Mononuclear cell (primary cell): Measurements from ENCODE around the gene DLGAP1. TPM values are rescaled to one million over a fixed set of nuclear protein-coding genes. Genes with fewer than 3 reads are reported as not detected.
"Not testable (repeated sequence)": the region's sequence is repeated elsewhere in the genome, so short reads cannot be mapped to it uniquely, and the experiment has no call there.

Experiments used
- H3K27me3 ChIP-seq: 2 replicates; pipeline ENCODE4 v1.6.0; 2011; ENCODE audit warnings: low read length, control low read depth; ENCODE audit not compliant: insufficient read depth
- H3K4me1 ChIP-seq: 2 replicates; pipeline ENCODE4 v1.5.1; 2011; ENCODE audit warnings: mild to moderate bottlenecking, low read length, control low read depth; ENCODE audit not compliant: insufficient read depth
- H3K4me3 ChIP-seq: 2 replicates; pipeline ENCODE4 v1.5.1; 2011; ENCODE audit warnings: mild to moderate bottlenecking, low read length, moderate library complexity
- H3K9me3 ChIP-seq: 2 replicates; pipeline ENCODE4 v1.5.1; 2011; ENCODE audit warnings: low read depth, mild to moderate bottlenecking, control low read depth, low read length
- total RNA-seq: library from RNA; depleted of rRNA; stranded (reverse); fragments of >200 nt; gene quantifications from one replicate; pipeline ENCODE4 v1.2.3, GENCODE V29; 2012

Gene DLGAP1
- total RNA-seq, 1 donor = 0.42 TPM

GRCh38 chr18:3485153-3486149 is 969.7 kb downstream of the DLGAP1 start:
- Histone ChIP-seq H3K27me3 (no peaks in the 10 kb centered on the region), H3K4me3 (no peak overlapping the region), H3K4me1 (no peaks in the 10 kb centered on the region), H3K9me3 (no peaks in the 10 kb centered on the region)

GRCh38 chr18:3482258-3482657 is 972.8 kb downstream of the DLGAP1 start:
- H3K9me3 ChIP-seq = no peaks in the 10 kb centered on the region
- no peak overlapping the region for H3K4me3 ChIP-seq
- no peaks in the 10 kb centered on the region for H3K4me1 ChIP-seq
- no peaks in the 10 kb centered on the region for H3K27me3 ChIP-seq

DNA sequence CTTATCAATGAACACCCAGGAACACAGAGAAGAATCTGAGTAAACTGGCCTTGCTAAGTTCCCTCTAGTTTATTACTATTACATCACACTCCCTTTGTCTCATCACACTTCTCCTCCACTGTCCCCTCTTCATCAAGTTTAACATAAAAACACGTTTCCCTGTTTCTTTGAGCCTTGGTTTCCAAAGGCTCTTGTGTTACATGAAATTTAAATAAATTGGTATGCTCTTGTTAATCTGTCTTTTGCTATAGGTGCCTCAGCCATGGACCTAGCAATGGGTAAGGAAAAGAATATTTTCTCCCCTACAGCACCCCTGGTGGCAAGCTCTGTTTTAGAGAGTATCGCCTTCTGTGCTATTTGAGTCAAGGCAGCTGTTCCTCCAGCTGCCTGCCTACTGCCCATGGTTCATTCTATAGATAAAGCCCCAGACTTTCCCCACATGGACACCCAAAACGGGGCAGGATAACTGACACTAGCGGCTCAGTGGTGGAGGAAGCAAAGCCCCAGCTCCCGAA is 973.4 kb downstream of the DLGAP1 start:
- no peaks in the 10 kb centered on the region for H3K4me1 ChIP-seq
- no peaks in the 10 kb centered on the region for H3K27me3 ChIP-seq
- H3K9me3 ChIP-seq = no peaks in the 10 kb centered on the region
- H3K4me3 ChIP-seq = no peak overlapping the region

DNA sequence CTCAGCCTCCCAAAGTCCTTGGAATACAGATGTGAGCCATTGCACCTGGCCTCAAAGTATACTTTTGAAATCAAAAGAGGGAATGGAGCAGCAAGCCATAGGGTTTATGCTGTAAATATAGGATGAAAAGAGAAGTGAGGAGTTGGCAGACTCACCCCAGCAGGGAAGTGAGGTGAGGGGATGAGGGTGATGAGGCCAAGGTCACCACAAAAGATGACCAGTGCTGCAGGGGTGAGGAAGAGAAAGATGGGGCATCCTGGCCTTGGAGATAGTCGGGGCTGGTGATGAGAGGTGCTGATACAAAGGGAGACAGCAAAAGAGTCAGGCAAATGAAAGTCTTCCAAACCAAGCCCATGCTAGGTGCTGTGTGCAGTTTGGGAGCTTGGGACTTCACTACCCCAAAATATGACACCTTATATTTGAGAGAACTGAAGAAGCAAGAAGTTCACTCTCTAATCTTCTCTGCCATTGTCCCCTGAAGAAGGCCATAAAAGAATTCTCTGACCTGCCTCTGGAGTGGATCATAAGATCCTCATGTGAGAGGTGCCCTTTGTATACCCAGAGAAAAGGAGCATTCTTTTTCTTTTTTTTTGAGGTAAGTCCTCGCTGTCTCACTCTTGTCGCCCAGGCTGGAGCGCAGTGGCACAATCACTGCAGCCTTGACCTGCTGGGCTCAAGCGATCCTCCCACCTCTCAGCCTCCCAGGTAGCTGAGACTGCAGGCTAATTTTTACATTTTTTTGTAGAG is 974.1 kb downstream of the DLGAP1 start:
- H3K27me3 ChIP-seq = no peaks in the 10 kb centered on the region
- H3K4me3 ChIP-seq = no peak overlapping the region
- no peaks in the 10 kb centered on the region for H3K9me3 ChIP-seq
- H3K4me1 ChIP-seq = no peaks in the 10 kb centered on the region

GRCh38 chr18:3479978-3480509 is 975.1 kb downstream of the DLGAP1 start:
- Histone ChIP-seq H3K4me1 (no peaks in the 10 kb centered on the region), H3K4me3 (no peak overlapping the region), H3K9me3 (no peaks in the 10 kb centered on the region), H3K27me3 (no peaks in the 10 kb centered on the region)

DNA sequence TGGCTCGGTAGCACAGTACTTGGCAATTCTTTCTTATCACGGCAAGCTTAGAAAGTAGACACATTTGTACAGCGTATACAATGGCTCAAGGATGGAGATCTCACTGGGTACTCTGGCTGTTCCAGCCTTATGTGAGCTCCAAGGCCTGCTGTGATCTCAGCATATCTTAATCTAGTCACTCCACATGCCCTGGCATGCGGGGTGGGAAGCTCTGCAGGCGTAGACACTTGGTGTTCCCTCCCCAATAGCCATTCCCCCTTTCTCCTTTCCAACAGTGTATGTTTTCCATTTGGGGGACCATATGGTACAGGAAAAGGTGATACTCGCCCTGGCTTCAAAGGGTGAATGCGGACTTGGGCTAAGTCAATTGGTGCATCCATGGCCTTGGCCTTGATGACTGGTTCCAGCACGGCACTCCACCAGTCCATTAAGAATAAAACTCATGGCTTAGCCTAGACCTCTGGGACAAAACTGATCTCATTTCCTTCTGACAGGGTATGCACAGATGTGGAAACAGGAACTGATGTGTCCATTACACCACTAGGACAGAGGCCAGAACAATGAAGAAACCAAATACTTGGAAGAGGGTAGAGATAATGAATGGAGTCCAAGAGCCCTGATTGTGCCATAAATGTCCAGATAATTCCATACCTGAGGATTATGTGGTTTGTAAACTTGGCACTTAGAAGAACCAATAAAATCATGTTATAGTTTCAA is 976.7 kb downstream of the DLGAP1 start:
- Histone ChIP-seq H3K4me1 (no peaks in the 10 kb centered on the region), H3K4me3 (no peak overlapping the region), H3K9me3 (no peaks in the 10 kb centered on the region), H3K27me3 (no peaks in the 10 kb centered on the region)

- Histone ChIP-seq H3K4me3 (no peak overlapping the region), H3K27me3 (no peaks in the 10 kb centered on the region), H3K4me1 (no peaks in the 10 kb centered on the region), H3K9me3 (no peaks in the 10 kb centered on the region)
These were observed 982.2 kb downstream of the DLGAP1 start for GRCh38 chr18:3472681-3473544.

GRCh38 chr18:3472121-3472520 is 983.0 kb downstream of the DLGAP1 start:
- not testable (repeated sequence) for H3K4me1 ChIP-seq, H3K27me3 ChIP-seq, H3K4me3 ChIP-seq, H3K9me3 ChIP-seq

GRCh38 chr18:3471141-3471648 is 983.9 kb downstream of the DLGAP1 start:
- Histone ChIP-seq H3K4me1 (peaks cover 10% of the 10 kb centered on the region), H3K4me3 (no peak overlapping the region), H3K27me3 (no peaks in the 10 kb centered on the region), H3K9me3 (no peaks in the 10 kb centered on the region)

DNA sequence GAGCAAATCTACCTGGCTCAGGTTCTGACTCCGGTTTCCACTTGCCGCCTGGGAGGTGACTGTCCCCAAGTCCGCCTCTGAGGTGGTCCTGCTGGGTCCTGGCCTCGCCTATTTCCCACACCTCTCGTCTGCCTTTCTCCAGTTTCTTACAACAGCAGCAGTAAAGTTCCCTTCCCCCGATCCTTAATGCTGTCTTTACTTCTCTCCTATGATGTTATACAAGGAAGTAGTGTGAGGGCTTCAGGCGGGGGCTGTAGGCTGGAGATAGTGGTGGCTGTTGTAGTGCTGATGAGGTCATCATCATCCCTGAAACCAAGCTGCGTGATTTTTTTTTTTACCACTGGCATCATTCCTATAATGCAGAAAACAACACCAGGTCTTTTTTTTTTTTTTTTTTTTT is 986.3 kb downstream of the DLGAP1 start:
- no peak overlapping the region for H3K4me3 ChIP-seq
- H3K4me1 ChIP-seq = peaks cover 15% of the 10 kb centered on the region

DNA sequence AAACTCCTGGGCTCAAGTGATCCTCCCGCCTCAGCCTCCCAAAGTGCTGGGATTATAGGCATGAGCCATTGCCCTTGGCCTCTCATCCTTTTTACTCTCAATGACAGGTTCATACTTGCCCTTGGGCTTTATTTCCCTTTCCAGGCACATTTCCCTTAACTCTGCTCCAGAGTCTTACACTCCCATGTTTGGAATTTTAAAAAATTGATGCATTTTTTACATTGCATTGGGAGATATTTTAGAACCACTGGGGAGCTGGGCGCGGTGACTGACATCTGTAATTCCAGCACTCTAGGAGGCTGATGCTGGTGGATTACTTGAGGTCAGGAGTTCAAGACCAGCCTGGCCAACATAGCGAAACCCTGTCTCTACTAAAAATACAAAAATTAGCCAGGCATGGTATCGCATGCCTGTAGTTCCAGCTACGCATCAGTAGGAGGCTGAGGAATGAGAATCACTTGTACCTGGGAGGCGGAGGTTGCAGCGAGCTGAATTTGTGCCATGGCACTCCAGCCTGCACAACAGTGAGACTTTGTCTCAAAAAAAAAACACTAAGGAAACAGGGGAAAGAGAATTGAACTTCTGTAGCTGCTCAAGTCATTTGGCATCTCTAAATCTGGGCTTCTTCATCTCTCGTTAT is 986.9 kb downstream of the DLGAP1 start:
- Histone ChIP-seq H3K4me1 (peaks cover 15% of the 10 kb centered on the region), H3K27me3 (no peaks in the 10 kb centered on the region), H3K9me3 (no peaks in the 10 kb centered on the region), H3K4me3 (no peak overlapping the region)

More for the DNA sequence above, 986.3 kb downstream of the DLGAP1 start:
- no peaks in the 10 kb centered on the region for H3K27me3 ChIP-seq
- H3K9me3 ChIP-seq = no peaks in the 10 kb centered on the region

DNA sequence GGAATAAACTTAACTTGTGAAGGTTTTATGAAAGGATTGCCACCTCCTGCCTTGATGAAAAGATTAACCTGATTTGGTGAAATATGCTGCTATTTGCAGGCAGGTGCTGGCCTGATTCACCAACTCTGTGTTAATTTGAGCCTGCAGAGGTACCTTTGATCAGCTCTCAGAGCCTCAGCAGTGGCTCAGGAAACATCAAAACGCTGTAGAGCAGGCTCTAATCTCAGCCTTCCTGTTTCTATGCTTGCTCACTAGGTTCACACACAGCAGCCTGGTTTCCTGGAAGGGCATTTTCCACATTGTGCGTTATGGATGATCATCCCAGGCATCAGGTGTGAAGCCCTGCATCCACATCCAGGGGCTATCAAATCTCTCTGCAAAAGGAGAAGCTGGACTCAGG is 988.2 kb downstream of the DLGAP1 start:
- H3K9me3 ChIP-seq = no peaks in the 10 kb centered on the region
- no peaks in the 10 kb centered on the region for H3K27me3 ChIP-seq
- H3K4me3 ChIP-seq = no peak overlapping the region

GRCh38 chr18:3466045-3466444 is 989.1 kb downstream of the DLGAP1 start:
- no peaks in the 10 kb centered on the region for H3K9me3 ChIP-seq
- no peaks in the 10 kb centered on the region for H3K27me3 ChIP-seq
- peaks cover 15% of the 10 kb centered on the region for H3K4me1 ChIP-seq
- no peak overlapping the region for H3K4me3 ChIP-seq

More for the DNA sequence above, 988.2 kb downstream of the DLGAP1 start:
- H3K4me1 ChIP-seq = peaks cover 15% of the 10 kb centered on the region
